ENCODE data around the gene RELN. TPM values are rescaled to one million over a fixed set of nuclear protein-coding genes. Genes with fewer than 3 reads are reported as not detected.

The RELN gene
- polyA plus RNA-seq, 1 donor (not counting 4 experiments of a cell fraction or from before 2014, with no cell fraction given) = not detected

- Histone ChIP-seq H3K27me3 (ENCODE audit: control insufficient read depth, extremely low read depth, insufficient read depth, low read length) (peaks cover 3% of the 10 kb centered on the region), H3K4me3 (ENCODE audit: control insufficient read depth in 2 of 3, extremely low read depth in 1 of 3, insufficient read depth in 2 of 3, low read depth in 1 of 3, low read length in 3 of 3) (no peak overlapping the region), H3K9me1 (ENCODE audit: control insufficient read depth, extremely low read depth, insufficient read depth, low read length) (no peaks in the 10 kb centered on the region), H3K9ac (ENCODE audit: control insufficient read depth, extremely low read depth, insufficient read depth, low read length) (no peak overlapping the region), H3K4me2 (ENCODE audit: control insufficient read depth, extremely low read depth, insufficient read depth, low read depth, low read length) (no peak overlapping the region), H3K79me2 (ENCODE audit: control insufficient read depth, insufficient read depth, low read length) (no peaks in the 10 kb centered on the region), H3K27ac (ENCODE audit: control insufficient read depth, insufficient read depth, low read length) (no peak overlapping the region), H2AFZ (ENCODE audit: control insufficient read depth, low read length) (no peak overlapping the region), H3K9me3 (ENCODE audit: control insufficient read depth, low read depth, low read length) (no peaks in the 10 kb centered on the region), H3K36me3 (ENCODE audit: control insufficient read depth in 2 of 2, extremely low read depth in 1 of 2, insufficient read depth in 2 of 2, low read length in 2 of 2) (no peaks in the 10 kb centered on the region), H4K20me1 (ENCODE audit: control insufficient read depth, extremely low read depth, insufficient read depth, low read length) (no peaks in the 10 kb centered on the region), H3K4me1 (ENCODE audit: control insufficient read depth, extremely low read depth, insufficient read depth, low read length) (no peaks in the 10 kb centered on the region)
- no peak for TF ChIP-seq CTCF (optimal IDR thresholded peaks at IDR 0.05 in 1 of 3, IDR thresholded peaks at IDR 0.05 in 1 of 3, conservative IDR thresholded peaks at IDR 0.05 in 1 of 3; ENCODE audit: extremely low read depth in 1 of 3, insufficient read depth in 2 of 3, low read length in 3 of 3)
- no peak for TF ChIP-seq EZH2 (IDR thresholded peaks at IDR 0.05; ENCODE audit: low read length)
- dilution Hi-C loops (cut with MboI; ENCODE audit: extremely low pct_ligation_motif_present, low sequenced_read_pairs) = no loop called here
- no peak for FAIRE-seq
- no peak for DNase-seq (ENCODE audit: low read depth, low spot score)
Observed at GRCh38 chr7:103711413-103711812, 278.0 kb downstream of the RELN start.

GRCh38 chr7:103710247-103710646 lies 279.2 kb downstream of the RELN start:
- Histone ChIP-seq H3K9me1 (ENCODE audit: control insufficient read depth, extremely low read depth, insufficient read depth, low read length) (no peaks in the 10 kb centered on the region), H3K4me1 (ENCODE audit: control insufficient read depth, extremely low read depth, insufficient read depth, low read length) (no peaks in the 10 kb centered on the region), H3K27ac (ENCODE audit: control insufficient read depth, insufficient read depth, low read length) (no peak overlapping the region), H3K9me3 (ENCODE audit: control insufficient read depth, low read depth, low read length) (no peaks in the 10 kb centered on the region), H3K4me2 (ENCODE audit: control insufficient read depth, extremely low read depth, insufficient read depth, low read depth, low read length) (no peak overlapping the region), H4K20me1 (ENCODE audit: control insufficient read depth, extremely low read depth, insufficient read depth, low read length) (no peaks in the 10 kb centered on the region), H3K79me2 (ENCODE audit: control insufficient read depth, insufficient read depth, low read length) (no peaks in the 10 kb centered on the region), H3K9ac (ENCODE audit: control insufficient read depth, extremely low read depth, insufficient read depth, low read length) (no peak overlapping the region), H3K36me3 (ENCODE audit: control insufficient read depth in 2 of 2, extremely low read depth in 1 of 2, insufficient read depth in 2 of 2, low read length in 2 of 2) (no peaks in the 10 kb centered on the region), H3K4me3 (ENCODE audit: control insufficient read depth in 2 of 3, extremely low read depth in 1 of 3, insufficient read depth in 2 of 3, low read depth in 1 of 3, low read length in 3 of 3) (no peak overlapping the region), H2AFZ (ENCODE audit: control insufficient read depth, low read length) (no peak overlapping the region), H3K27me3 (ENCODE audit: control insufficient read depth, extremely low read depth, insufficient read depth, low read length) (peaks cover 3% of the 10 kb centered on the region)
- FAIRE-seq = no peak
- DNase-seq (ENCODE audit: low read depth, low spot score) = no peak
- dilution Hi-C loops (cut with MboI; ENCODE audit: extremely low pct_ligation_motif_present, low sequenced_read_pairs) = no loop called here
- no peak for TF ChIP-seq EZH2 (IDR thresholded peaks at IDR 0.05; ENCODE audit: low read length)
- no peak for TF ChIP-seq CTCF (optimal IDR thresholded peaks at IDR 0.05 in 1 of 3, IDR thresholded peaks at IDR 0.05 in 1 of 3, conservative IDR thresholded peaks at IDR 0.05 in 1 of 3; ENCODE audit: extremely low read depth in 1 of 3, insufficient read depth in 2 of 3, low read length in 3 of 3)

All from keratinocyte (primary cell).